GM18867 (cell line): ENCODE measurements around the gene KCNG2.

Experiments
- ATAC-seq: cut with Tn5 transposase; IDR thresholded peaks from one replicate; pipeline ENCODE4 v1.9.1; 2021; ENCODE audit warnings: mild to moderate bottlenecking, moderate library complexity; ENCODE audit not compliant: unreplicated experiment

The KCNG2 gene

DNA sequence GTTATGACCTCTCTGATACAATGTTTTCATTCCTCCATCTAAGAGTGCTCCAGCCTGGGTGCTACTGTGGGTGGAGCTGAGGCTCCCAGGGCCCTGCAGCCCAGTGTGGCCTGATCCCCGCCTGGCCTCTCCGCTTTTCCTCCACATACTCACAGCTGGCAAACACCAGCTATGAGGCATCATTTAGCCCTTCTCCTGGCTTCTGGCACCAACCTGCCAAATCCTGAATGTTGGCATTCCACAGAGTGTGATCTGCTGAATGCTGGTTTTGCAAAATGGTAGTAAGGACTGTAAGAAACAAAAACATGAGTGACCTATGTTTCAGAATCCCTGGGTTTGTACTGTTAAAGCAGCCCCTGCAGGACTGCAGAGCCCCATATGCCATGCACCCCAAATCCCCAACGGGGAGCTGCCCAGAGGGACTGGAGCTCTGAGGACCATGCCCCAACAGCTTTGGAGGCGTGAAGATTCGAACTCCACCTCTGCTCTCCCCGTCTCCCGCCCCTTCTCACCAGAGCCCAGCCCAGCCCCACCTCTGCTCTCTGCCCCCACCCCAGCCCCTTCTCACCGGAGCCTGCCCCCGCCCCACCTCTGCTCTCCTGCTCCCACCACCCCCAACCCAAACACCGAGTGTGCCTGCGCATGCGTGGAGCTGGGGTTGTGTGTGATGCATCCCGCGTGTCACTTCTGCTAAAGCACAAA lies 149.5 kb downstream of the KCNG2 start:
- ATAC-seq: no peak

DNA sequence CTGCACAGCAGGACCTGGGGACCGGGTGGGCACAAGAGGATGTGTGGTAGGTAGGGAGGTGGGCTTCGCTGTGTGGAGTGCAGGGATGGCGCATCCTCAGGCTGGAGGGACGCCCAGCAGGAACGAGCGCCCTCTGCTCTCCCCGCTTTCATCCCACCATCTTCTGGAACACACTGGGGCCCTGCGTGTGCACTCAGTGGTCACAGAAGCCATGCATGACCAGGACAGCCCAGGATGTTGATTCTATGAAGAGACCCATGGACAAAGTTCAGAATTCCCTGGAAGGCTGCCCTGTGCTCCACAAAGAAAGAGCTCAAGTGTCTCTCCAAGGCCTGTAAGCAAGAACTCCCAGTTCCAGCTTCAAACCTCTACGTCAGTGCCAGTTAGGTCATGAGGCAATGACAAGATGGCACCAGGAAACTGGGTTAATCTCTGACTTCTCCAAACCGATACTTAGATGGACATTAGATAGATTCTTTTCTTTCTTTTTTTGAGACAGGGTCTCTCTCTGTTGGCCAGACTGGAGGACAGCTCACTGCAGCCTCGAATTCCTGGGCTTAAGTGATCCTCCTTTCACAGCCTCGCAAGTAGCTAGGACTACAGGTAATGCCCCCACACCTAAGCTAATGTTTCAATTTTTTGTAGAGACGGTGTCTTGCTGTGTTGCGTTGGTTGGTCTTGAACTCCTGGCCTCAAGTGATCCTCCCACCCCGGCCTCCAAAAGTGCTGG lies 150.3 kb downstream of the KCNG2 start:
- ATAC-seq: no peak

DNA sequence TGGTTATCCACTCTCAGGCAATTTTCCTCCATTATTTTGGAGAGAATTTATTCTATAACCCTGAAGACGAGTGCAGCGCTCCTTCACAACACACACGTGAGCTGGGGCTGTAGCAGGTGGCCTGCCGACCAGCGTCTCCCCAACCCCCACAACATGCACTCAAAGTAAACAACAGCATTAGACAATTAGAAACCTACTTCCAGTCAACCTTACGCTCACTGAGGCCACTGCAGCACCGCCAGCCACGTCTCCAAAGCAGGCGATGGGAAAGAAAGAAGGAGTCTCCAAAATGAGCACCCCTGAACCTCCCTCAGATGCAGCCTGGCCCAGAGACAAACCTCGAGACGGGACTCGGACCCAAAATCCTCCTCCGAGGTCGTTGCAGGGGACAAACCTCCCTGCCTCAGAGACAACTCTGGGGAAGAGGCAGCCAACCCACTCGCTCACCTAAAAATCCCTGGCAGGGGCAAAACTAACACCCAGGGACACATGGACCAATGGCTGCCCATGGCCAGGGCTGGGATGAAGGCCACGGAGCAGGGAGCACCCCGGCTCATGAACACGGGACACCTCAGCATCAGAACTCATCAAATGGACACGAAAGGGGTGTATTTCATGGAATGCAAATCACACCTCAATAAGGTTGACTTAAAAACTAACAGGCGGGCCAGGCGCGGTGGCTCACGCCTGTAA lies 151.1 kb downstream of the KCNG2 start:
- ATAC-seq: no peak
